Measurements from ENCODE around the gene CPA4.
"Not testable (repeated sequence)": the region's sequence is repeated elsewhere in the genome, so short reads cannot be mapped to it uniquely, and the experiment has no call there.

CPA4 gene

GRCh38 chr7:130292682-130293257 lies at the start of gene CPA4:
Gene CPA4, plus strand, starts transcription at chr7:130293161. Its CDS starts 20 bp downstream, at chr7:130293181.
- DNase-seq (ENCODE audit: low read depth in 2 of 2): no peak

DNA sequence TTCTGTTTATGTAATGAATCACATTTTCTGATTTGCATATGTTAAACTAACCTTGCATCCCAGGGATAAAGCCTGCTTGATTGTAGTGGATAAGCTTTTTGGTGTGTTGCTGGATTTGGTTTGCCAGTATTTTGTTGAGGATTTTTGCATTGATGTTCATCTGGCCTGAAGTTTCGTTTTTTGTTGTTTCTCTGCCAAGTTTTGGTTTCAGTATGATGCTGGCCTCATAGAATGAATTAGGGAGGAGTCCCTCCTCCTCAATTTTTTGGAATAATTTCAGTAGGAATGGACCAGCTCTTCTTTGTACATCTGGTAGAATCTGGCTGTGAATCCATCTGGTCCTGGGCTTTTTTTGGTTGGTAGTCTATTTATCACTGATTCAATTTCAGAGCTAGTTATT lies 49.5 kb upstream of the CPA4 start:
- not testable (repeated sequence) for DNase-seq (ENCODE audit: low read depth in 2 of 2)

- not testable (repeated sequence) for DNase-seq (ENCODE audit: low read depth in 2 of 2)
Measured at GRCh38 chr7:130246491-130246890, 46.5 kb upstream of the CPA4 start.

DNA sequence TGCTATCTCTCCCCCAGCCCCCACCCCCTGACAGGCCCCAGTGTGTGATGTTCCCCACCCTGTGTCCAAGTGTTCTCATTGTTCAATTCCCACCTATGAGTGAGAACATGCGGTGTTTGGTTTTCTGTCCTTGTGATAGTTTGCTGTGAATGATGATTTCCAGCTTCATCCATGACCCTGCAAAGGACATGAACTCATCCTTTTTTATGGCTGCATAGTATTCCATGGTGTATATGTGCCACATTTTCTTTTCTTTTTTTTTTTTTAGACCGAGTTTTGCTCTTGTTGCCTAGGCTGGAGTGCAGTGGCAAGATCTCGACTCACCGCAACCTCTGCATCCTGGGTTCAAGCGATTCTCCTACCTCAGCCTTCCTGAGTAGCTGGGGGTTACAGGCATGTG lies 44.1 kb upstream of the CPA4 start:
- not testable (repeated sequence) for DNase-seq (ENCODE audit: low read depth in 2 of 2)

DNA sequence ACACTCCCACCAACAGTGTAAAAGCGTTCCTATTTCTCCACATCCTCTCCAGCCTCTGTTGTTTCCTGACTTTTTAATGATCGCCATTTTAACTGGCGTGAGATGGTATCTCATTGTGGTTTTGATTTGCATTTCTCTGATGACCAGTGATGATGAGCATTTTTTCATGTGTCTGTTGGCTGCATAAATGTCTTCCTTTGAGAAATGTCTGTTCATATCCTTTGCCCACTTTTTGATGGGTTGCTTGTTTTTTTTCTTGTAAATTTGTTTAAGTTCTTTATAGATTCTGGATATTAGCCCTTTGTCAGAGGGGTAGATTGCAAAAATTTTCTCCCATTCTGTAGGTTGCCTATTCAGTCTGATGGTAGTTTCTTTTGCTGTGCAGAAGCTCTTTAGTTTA lies 43.3 kb upstream of the CPA4 start:
- not testable (repeated sequence) for DNase-seq (ENCODE audit: low read depth in 2 of 2)

DNA sequence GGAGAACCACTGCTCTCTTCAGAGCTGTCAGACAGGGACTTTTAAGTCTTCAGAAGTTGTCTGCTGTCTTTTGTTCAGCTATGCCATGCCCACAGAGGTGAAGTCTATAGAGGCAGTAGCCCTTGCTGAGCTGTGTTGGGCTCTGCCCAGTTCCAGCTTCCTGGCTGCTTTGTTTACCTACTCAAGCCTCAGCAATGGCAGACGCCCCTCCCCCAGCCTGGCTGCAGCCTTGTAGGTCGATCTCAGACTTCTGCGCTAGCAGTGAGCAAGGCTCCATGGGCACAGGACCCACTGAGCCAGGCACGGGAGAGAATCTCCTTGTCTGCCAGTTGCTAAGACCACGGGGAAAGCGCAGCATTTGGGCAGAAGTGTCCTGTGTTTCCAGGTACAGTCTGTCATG lies 38.4 kb upstream of the CPA4 start:
- no peak for DNase-seq (ENCODE audit: low read depth in 2 of 2)

DNA sequence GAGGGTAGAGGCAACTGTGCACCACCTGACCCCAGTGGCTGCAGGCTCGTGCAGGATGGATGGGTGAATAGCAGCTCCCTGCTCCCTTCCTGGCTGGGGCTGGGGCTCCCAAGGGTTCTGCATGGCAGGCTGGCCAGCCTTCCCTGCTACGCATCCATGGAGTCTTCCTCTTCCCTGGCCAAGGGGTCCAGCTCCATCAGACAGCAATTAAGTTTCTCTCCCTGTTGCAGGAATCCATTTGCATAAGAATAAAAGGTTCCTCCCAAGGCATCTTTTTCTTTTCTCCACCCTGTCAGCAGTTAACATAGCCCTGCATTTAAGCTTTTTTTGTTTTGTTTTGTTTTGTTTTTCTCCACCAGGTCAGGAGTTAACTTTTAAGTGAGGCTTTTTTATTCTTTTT lies 36.3 kb upstream of the CPA4 start:
- no peak for DNase-seq (ENCODE audit: low read depth in 2 of 2)

DNA sequence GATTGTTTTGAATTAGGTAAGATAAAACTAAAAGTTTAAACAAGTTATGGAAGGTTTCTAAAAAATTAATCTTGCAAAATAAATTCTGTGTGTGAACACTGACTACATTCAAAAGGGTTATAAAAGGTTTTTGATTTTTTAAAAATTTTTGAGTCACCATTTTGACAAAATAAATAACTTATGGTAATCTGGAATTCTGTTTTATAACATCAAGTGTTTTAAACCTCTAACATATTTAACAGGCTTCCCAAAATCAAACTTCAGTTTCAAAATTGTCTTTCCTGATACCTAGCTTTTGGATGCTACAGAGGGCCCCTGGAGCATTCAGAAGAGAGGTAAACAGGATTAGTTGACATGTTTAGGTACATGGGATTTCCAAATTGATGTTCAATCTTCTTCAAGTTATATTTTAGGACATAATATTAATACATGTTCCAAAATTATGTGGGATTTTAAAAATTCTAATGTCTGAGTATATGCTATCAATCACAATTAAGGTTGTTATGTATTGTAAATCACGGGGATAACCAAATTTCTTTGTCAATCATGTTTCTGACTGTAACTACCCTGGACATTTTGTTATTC lies 34.4 kb upstream of the CPA4 start:
- no peak for DNase-seq (ENCODE audit: low read depth in 2 of 2)

GRCh38 chr7:130262448-130262847 lies 30.5 kb upstream of the CPA4 start:
- no peak for DNase-seq (ENCODE audit: low read depth in 2 of 2)

- no peak for DNase-seq (ENCODE audit: low read depth in 2 of 2)
Measured at GRCh38 chr7:130263130-130263529, 29.8 kb upstream of the CPA4 start.

DNA sequence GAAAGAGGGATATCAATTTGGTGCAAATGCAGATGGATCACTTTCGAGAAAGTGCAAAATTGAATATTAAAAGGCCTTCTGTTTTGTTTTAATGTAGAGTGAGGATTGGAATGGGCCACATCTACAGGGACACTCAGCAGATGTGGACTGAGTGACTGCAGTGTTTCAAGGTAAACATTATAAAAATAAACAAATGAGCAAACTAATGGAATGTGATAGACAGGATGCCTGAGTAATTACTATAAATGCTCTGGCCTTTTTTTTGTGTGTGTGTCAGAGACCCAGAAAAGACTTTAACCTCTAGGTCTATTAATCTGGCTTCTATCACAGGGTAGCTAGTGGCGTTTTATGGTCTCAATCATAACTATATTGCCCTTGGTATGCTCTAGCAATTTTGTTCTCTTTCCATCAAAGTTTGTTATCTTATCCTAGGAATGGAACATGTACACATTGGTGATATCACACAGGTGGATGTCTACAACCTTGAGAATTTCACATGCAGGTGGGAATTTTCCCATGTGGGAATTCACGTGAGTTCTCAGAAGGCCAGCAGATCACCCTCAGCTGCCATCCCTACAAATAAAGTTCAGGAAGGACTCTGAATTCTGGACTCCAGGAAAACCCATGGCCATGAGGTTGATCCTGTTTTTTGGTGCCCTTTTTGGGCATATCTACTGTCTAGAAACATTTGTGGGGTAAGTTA lies 26.6 kb upstream of the CPA4 start, which contains the start of gene CPA2:
TSS of gene CPA2 (plus strand) at position 606 of the 703 bp plus-strand sequence. CDS start at position 625, 19 bp downstream.
- DNase-seq (ENCODE audit: low read depth in 2 of 2): no peak

DNA sequence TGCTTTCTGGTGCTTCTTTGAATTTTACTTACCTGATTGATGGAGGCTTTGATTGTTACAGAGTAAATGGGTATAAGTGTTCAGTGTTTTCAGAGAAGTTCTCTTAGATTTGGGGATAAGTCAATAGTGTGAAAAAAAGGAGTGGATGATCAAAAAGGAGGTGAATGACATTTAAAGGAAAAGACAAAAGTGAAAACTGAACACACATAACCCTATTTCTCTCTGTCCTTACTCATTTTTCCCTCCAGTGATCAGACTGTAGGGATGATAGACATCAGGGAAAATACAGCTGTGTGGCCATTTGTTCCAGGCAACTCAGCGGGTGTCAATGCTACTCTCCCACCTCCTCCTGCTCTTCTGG lies 26.0 kb upstream of the CPA4 start:
- DNase-seq (ENCODE audit: low read depth in 2 of 2): no peak

- DNase-seq (ENCODE audit: low read depth in 2 of 2): no peak
Measured at GRCh38 chr7:130268463-130269317, 24.3 kb upstream of the CPA4 start.

DNA sequence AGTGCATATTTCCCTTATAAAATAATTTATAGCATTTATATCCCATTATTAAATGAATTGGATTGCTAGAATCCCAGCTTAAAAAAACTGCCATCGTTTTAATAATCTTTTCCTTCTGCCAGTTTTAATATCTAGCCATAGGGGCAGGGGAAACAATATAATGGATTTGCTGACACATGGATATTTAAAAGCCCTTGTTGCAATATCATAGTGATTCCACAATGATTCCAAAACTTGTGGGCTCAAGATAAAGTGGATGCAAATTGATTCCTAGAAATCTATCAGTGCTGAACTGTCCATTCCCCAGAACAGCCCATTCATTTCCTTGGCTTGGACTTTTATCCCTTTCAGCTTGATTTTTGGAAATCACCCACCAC lies 23.7 kb upstream of the CPA4 start:
- DNase-seq (ENCODE audit: low read depth in 2 of 2): no peak

- no peak for DNase-seq (ENCODE audit: low read depth in 2 of 2)
Measured at GRCh38 chr7:130270947-130271800, 21.8 kb upstream of the CPA4 start.

DNA sequence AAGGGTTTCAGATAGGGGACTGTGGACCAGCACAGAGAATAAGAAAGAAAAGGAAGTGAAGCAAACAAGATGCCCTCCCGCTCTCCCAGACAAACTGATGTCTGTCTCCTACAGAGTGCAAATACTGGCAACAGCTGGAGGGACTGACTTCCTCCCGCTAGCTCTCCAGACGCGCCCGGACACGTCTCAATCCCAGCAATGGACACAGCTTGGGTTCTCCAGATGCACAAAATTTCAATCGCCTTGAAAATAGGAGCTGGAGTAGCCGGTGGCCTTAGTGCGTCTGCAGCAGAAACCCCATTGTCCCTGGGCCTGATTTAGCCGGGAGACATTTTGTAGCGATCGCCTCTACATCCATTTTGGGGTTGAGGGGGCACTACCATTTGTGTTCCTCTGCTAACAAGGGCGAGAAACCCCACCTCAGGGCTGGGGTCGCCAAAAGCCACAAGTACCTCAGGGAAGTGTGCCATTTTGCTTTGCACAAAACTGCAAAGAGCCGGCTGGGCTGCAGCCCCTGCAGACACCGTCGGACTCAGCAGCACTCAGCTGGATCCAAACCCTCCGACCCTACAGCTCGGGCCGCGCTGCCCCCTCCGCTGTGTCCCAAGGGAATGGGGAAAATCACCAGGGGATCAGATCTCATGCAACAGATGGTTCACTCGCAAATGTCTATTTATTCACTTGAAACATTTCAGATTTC lies 20.4 kb upstream of the CPA4 start:
- DNase-seq (ENCODE audit: low read depth in 2 of 2): no peak

- no peak for DNase-seq (ENCODE audit: low read depth in 2 of 2)
Measured at GRCh38 chr7:130273081-130273932, 19.7 kb upstream of the CPA4 start.

DNA sequence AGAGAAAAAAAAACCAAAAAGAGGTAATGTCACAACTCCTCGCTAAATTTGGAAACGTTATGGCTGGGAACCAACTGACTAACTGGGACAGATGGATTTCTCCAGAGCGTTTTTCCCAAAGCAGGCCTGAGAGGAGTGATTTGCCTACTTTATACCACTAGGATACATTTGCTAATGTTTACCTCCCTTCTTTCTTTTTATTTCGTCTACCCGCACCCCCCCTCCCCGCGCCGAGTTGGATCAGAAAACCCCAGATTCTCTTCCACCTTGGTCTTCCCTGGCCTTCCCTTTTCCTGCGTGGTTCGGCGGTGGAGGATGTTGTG lies 19.1 kb upstream of the CPA4 start:
- no peak for DNase-seq (ENCODE audit: low read depth in 2 of 2)

DNA sequence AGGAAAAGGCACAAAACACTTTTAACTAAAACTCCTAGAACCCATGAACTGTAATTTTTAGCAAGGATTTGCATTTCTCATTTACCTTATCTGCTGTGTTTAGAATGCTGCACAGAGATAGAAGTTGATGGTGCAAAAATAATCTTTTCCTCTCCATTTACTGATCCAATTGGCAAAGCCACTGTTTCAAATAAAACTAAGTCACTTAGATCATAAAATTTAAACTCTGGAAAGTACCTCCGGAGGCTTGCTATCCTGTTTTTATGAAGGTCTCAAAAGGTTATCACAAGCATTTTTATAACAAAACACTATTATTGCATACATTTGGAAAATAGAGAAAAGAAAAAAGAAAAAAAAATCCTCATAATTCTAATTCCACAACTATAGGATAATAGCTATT lies 18.7 kb upstream of the CPA4 start:
- no peak for DNase-seq (ENCODE audit: low read depth in 2 of 2)

DNA sequence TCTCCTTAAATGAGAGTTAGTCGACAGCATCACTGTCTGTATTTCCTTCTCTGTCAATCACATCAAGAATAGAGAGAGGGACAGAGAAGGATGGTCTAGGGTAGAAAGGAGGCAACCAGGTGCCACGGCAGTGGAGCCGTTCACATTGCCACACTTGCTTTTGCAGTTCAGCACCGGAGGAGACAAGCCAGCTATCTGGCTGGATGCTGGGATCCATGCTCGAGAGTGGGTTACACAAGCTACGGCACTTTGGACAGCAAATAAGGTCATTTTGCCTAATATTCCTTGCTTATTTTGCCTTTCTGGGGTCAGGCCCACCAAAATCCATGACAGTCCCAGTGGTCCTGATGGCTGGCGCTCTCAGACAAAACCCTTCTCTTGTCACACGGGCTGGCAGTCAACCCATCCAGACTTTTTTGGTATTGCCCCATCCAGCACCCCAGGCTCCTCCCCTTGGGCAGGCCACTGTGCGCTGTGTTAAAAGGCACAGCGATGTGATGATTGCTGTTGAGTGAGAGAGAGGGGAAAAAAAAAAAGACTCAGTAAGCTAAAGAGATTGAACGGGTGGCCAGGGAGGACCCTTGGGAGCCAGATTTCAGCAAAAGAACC lies 17.9 kb upstream of the CPA4 start:
- DNase-seq (ENCODE audit: low read depth in 2 of 2): no peak
